MM.1S (cell line): ENCODE results near the gene NTM.
"Not testable (repeated sequence)": the region's sequence is repeated elsewhere in the genome, so short reads cannot be mapped to it uniquely, and the experiment has no call there.

ENCODE experiments used
- EZH2phosphoT487 ChIP-seq: fragments of 300-600 bp; sonication (generic); IDR thresholded peaks from 2 replicates; pipeline ENCODE4 v1.6.1; 2018; ENCODE audit warnings: antibody characterized with exemption, low read length
- TF ChIP-seq, protein P1 (sequence below): fragments of 300-600 bp; sonication (generic); IDR thresholded peaks from 2 replicates; pipeline ENCODE4 v1.5.1; 2016; ENCODE audit warnings: antibody characterized with exemption, low read length, mixed read lengths

DNA sequence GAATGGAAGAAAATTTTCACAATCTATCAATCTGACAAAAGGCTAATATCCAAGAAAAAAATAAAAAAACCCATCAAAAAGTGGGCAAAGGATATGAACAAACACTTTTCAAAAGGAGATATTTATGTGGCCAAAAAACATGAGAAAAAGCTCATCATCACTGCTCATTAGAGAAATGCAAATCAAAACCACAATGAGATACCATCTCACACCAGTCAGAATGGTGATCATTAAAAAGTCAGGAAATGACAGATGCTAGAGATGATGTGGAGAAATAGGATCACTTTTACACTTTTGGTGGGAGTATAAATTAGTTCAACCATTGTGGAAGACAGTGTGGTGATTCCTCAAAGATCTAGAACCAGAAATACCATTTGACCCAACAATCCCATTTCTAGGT, 999.7 kb downstream of the NTM start:
- TF ChIP-seq, protein P1, sequence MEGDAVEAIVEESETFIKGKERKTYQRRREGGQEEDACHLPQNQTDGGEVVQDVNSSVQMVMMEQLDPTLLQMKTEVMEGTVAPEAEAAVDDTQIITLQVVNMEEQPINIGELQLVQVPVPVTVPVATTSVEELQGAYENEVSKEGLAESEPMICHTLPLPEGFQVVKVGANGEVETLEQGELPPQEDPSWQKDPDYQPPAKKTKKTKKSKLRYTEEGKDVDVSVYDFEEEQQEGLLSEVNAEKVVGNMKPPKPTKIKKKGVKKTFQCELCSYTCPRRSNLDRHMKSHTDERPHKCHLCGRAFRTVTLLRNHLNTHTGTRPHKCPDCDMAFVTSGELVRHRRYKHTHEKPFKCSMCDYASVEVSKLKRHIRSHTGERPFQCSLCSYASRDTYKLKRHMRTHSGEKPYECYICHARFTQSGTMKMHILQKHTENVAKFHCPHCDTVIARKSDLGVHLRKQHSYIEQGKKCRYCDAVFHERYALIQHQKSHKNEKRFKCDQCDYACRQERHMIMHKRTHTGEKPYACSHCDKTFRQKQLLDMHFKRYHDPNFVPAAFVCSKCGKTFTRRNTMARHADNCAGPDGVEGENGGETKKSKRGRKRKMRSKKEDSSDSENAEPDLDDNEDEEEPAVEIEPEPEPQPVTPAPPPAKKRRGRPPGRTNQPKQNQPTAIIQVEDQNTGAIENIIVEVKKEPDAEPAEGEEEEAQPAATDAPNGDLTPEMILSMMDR, result not testable (repeated sequence)
- TF ChIP-seq EZH2phosphoT487, result not testable (repeated sequence)
